Gastrocnemius medialis (tissue), 4 donors: ENCODE results near the gene ENOX1. TPM values are rescaled to one million over a fixed set of nuclear protein-coding genes. Genes with fewer than 3 reads are reported as not detected.

Experiments
- ATAC-seq, 2 donors: fragments of 150-250 bp; one replicate each; pipeline ENCODE4 v1.9.1; 2016
- DNase-seq, 2 donors: peaks; one replicate each; pipeline ENCODE4 v3.0.0-alpha.2; 2019
- H3K27ac ChIP-seq, 4 donors: fragments of 200-600 bp; sonication (generic); 1 replicate in 1 of 4; 2 replicates in 3 of 4; pipeline ENCODE4 v1.5.1; 2016 to 2018; ENCODE audit warnings: mild to moderate bottlenecking in 2 of 4, moderate library complexity in 1 of 4
- H3K27me3 ChIP-seq, 3 donors: fragments of 200-600 bp; sonication (generic) in 2 of 3; 1 replicate in 1 of 3; 2 replicates in 2 of 3; pipeline versions ENCODE4 v1.5.1 to v1.6.0; 2016 to 2019; ENCODE audit warnings: mild to moderate bottlenecking in 1 of 3, moderate library complexity in 1 of 3
- H3K36me3 ChIP-seq, 2 donors: fragments of 200-600 bp; sonication (generic) in 1 of 2; one replicate each; pipeline ENCODE4 v1.5.1; 2017 to 2018
- H3K4me1 ChIP-seq, 2 donors: fragments of 200-600 bp; sonication (generic) in 1 of 2; one replicate each; pipeline ENCODE4 v1.5.1; 2016 to 2017; ENCODE audit warnings: mild to moderate bottlenecking in 2 of 2
- H3K4me3 ChIP-seq, 4 donors: fragments of 200-600 bp; sonication (generic) in 3 of 4; 1 replicate in 1 of 4; 2 replicates in 3 of 4; pipeline ENCODE4 v1.5.1; 2016 to 2019; ENCODE audit warnings: mild to moderate bottlenecking in 2 of 4
- H3K9me3 ChIP-seq, 3 donors: fragments of 200-600 bp; sonication (generic) in 2 of 3; 1 replicate in 1 of 3; 2 replicates in 2 of 3; pipeline ENCODE4 v1.5.1; 2016 to 2019
- POLR2A ChIP-seq, 2 donors: fragments of 450-650 bp; IDR thresholded peaks; one replicate each; pipeline ENCODE4 v1.6.1; 2017; ENCODE audit warnings: antibody characterized with exemption in 2 of 2, mild to moderate bottlenecking in 2 of 2, moderate library complexity in 2 of 2
- in situ Hi-C, 4 donors: fragments of 200-750 bp; cut with MboI; loops; one replicate each; pipeline versions ENCODE4 v1.15.0 to v1.8.0; 2017; ENCODE audit warnings: low sequenced_read_pairs in 4 of 4
- intact Hi-C: fragments of 100-400 bp; cut with DNase I; formaldehyde crosslinking; loops from one replicate; pipeline ENCODE4 v1.15.1; 2023; ENCODE audit warnings: low total_unique reads
- total RNA-seq, 4 donors: library from RNA; depleted of rRNA; stranded (reverse); fragments of >200 nt; gene quantifications; one replicate each; pipeline versions ENCODE4 v1.1.0 to v1.2.3, GENCODE V29; 2016
- TF ChIP-seq, protein P1 (sequence below), 5 experiments: fragments of 450-650 bp in 3 of 5; fragments of 200-600 bp in 2 of 5; sonication (generic) in 2 of 5; IDR thresholded peaks in 4 of 5; conservative IDR thresholded peaks in 1 of 5; 1 replicate in 4 of 5; 2 replicates in 1 of 5; pipeline ENCODE4 v1.5.1; 2016 to 2019; ENCODE audit warnings: antibody characterized with exemption in 5 of 5, mild to moderate bottlenecking in 3 of 5, moderate library complexity in 3 of 5

Gene ENOX1
- total RNA-seq, 4 donors from 2014 or later, result 0.46 to 3.5 (median 1.8) TPM

DNA sequence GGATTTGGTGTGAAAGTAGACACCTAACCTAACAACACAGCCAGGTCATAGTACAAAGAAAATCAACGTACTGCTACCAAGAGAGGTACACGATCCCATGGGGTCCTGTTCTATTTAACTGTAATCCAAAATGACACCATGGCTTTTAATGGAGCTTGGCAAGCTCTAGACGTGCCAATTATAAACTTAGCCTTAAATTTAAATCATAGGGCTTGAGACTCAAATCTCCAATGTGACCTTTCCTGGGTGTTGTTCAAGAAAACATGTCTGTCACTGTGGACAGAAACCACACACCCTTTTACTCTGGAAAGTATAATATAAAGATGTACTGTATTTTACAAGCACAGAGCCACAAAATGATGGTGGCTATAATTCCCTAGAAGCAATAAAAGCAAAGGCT is 299.3 kb downstream of the ENOX1 start:
- TF ChIP-seq, protein P1, sequence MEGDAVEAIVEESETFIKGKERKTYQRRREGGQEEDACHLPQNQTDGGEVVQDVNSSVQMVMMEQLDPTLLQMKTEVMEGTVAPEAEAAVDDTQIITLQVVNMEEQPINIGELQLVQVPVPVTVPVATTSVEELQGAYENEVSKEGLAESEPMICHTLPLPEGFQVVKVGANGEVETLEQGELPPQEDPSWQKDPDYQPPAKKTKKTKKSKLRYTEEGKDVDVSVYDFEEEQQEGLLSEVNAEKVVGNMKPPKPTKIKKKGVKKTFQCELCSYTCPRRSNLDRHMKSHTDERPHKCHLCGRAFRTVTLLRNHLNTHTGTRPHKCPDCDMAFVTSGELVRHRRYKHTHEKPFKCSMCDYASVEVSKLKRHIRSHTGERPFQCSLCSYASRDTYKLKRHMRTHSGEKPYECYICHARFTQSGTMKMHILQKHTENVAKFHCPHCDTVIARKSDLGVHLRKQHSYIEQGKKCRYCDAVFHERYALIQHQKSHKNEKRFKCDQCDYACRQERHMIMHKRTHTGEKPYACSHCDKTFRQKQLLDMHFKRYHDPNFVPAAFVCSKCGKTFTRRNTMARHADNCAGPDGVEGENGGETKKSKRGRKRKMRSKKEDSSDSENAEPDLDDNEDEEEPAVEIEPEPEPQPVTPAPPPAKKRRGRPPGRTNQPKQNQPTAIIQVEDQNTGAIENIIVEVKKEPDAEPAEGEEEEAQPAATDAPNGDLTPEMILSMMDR (IDR thresholded peaks at IDR 0.05 in 4 of 5, conservative IDR thresholded peaks at IDR 0.05 in 1 of 5), result no peak
- ATAC-seq, result no peak
- no peaks in the 10 kb centered on the region for H3K9me3 ChIP-seq
- intact Hi-C loops (no loop called here), in situ Hi-C loops (no loop called here)
- peaks cover 0 to 15% of the 10 kb centered on the region in 2 donors for H3K4me1 ChIP-seq
- H3K27ac ChIP-seq, result no peak overlapping the region
- no peak for DNase-seq
- H3K4me3 ChIP-seq, result no peak overlapping the region
- no peaks in the 10 kb centered on the region for H3K36me3 ChIP-seq
- H3K27me3 ChIP-seq, result no peaks in the 10 kb centered on the region

DNA sequence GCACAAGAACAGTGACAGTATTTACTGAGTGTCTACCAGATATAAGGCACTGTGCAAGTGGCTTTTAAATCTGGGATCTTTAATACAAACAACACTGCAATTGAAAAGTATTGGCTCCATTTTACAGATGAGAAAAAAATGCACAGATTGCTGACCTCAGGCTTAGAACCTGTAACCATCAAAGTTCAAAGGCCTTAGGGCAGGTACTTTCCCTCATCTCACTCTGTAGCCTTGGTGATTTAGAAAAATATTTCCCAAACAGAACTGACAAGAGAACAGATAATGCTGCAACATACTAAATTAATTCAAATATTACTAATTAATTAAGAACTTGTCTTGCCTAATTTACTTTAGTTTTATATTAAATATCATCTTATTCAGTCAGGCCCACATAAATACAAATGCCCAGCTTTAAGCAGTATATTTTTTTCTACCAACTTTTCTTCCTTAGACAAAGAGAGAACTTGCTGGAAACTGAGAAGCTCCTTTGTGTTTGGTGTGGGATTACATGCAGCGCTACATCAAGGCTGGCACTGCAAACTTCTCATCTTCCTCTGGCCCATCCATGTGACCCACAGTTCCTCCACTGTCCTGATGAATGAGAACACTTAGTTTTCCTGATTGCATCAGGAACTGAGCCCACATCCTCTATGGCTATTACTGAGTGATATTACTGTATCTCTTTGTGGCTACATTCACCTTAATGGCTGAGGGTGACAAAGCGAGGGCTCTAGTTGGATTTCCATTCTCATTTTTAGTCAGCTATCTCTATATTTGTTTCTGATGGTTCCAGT is 302.1 kb downstream of the ENOX1 start:
- no peaks in the 10 kb centered on the region for H3K9me3 ChIP-seq
- H3K4me3 ChIP-seq, result no peak overlapping the region
- H3K4me1 ChIP-seq, result peaks cover 0 to 22% of the 10 kb centered on the region in 2 donors
- ATAC-seq (peak; percentile 69 to 83), DNase-seq (peak; percentile 25 to 35)
- no peak overlapping the region for H3K27ac ChIP-seq
- intact Hi-C loops, result no loop called here
- in situ Hi-C loops, result no loop called here
- H3K36me3 ChIP-seq, result no peaks in the 10 kb centered on the region
- no peaks in the 10 kb centered on the region for H3K27me3 ChIP-seq
- TF ChIP-seq POLR2A (IDR thresholded peaks at IDR 0.05), result no peak
- TF ChIP-seq, protein P1 (IDR thresholded peaks at IDR 0.05 in 4 of 5, conservative IDR thresholded peaks at IDR 0.05 in 1 of 5), result no peak

DNA sequence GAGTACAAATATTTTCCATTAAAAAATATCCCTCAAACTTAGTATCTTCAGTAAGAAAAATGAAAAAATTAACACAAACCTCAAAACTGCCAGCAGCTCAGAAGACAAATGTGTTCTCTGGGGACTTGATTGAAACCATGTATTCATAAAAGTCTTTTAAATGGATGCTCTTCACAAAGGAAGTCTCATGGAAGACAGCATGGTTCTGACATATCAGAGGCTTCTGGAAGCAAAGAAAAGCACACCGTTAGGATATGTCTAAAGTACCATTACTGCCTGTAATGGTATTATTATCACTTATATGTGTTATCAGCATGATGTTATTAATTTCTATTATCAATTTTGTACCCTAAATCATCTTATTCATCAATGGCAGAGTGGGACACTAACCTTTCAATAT is 302.8 kb downstream of the ENOX1 start:
- Histone ChIP-seq H3K27me3 (no peaks in the 10 kb centered on the region), H3K4me3 (no peak overlapping the region), H3K9me3 (no peaks in the 10 kb centered on the region), H3K4me1 (peaks cover 0 to 22% of the 10 kb centered on the region in 2 donors), H3K27ac (no peak overlapping the region), H3K36me3 (no peaks in the 10 kb centered on the region)
- intact Hi-C loops, result no loop called here
- TF ChIP-seq POLR2A (IDR thresholded peaks at IDR 0.05), result no peak
- TF ChIP-seq, protein P1 (IDR thresholded peaks at IDR 0.05 in 4 of 5, conservative IDR thresholded peaks at IDR 0.05 in 1 of 5), result no peak
- no peak for ATAC-seq
- in situ Hi-C loops, result no loop called here
- no peak for DNase-seq

DNA sequence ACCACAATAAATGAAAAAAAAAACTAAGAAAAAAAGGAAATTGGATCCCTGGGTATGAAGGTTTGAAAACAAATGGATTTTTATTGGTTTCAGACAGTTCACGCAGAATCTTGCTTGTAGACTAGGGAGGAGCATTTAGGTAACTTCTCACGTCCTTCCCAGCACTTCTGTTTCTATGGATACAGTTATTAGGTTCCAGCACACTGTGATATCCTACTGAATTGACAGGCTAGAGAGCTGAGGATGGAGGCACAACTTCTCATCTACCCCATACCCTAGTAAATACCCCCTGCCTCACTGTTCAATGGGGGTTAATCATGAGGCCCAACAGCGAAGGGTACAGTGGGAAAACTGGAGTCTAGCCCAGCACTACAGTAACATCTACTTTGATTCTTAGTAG is 304.1 kb downstream of the ENOX1 start:
- DNase-seq (no peak), ATAC-seq (no peak)
- Histone ChIP-seq H3K36me3 (no peaks in the 10 kb centered on the region), H3K4me1 (peaks cover 0 to 19% of the 10 kb centered on the region in 2 donors), H3K27ac (no peak overlapping the region), H3K27me3 (no peaks in the 10 kb centered on the region), H3K4me3 (no peak overlapping the region), H3K9me3 (no peaks in the 10 kb centered on the region)
- TF ChIP-seq, protein P1 (IDR thresholded peaks at IDR 0.05 in 4 of 5, conservative IDR thresholded peaks at IDR 0.05 in 1 of 5), result no peak
- no peak for TF ChIP-seq POLR2A (IDR thresholded peaks at IDR 0.05)
- intact Hi-C loops (no loop called here), in situ Hi-C loops (no loop called here)
